Bone marrow (tissue), 2 donors: ENCODE data around the gene NUDT1.

Experiments
- DNase-seq, 2 donors: peaks; one replicate each; lab custom pipeline; 2025; lab: John Stamatoyannopoulos, UW

The NUDT1 gene

GRCh38 chr7:2248984-2249694, 7.1 kb downstream of the NUDT1 start:
- peak; percentile 14 to 58 for DNase-seq

DNA sequence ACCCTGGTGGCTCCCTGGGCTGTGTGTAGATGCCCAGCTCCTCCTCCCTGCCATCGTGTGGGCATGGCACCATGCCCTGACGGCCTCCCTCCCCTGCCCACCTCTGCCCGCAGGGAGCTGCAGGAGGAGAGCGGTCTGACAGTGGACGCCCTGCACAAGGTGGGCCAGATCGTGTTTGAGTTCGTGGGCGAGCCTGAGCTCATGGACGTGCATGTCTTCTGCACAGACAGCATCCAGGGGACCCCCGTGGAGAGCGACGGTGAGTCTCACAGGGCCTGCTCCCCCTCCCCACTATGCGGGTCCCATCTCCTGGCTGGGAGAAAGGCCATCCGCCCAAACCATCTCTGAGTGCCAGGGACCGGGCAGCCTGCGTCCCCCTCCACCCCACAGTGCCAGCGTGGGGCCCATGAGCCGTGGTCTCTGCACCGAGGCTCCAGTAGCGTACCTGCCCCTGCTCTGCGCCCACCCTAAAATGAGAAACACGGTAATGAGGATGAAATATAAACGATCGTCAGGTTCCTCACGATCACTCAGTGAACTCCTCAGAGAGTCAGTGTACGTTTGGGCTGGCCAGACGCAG, 7.8 kb downstream of the NUDT1 start:
- no peak for DNase-seq

DNA sequence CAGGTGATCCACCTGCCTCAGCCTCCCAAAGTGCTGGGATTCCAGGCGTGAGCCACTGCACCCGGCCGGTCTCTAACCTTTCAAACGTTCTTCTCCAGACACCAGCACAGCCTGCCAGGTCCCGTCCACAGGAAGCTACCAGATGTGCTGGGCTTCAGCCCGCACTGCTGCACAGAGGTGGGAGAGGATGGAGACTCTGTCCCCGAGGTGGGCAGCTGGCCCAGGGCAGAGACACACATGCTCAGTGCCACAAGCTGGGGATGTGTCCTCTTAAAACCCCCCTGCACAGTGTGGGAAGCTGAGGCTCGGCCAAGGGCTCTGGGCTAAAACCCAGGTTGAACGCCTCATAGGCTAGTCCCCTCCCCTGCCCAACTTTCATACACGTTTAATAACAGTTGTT, 9.4 kb downstream of the NUDT1 start:
- no peak for DNase-seq

DNA sequence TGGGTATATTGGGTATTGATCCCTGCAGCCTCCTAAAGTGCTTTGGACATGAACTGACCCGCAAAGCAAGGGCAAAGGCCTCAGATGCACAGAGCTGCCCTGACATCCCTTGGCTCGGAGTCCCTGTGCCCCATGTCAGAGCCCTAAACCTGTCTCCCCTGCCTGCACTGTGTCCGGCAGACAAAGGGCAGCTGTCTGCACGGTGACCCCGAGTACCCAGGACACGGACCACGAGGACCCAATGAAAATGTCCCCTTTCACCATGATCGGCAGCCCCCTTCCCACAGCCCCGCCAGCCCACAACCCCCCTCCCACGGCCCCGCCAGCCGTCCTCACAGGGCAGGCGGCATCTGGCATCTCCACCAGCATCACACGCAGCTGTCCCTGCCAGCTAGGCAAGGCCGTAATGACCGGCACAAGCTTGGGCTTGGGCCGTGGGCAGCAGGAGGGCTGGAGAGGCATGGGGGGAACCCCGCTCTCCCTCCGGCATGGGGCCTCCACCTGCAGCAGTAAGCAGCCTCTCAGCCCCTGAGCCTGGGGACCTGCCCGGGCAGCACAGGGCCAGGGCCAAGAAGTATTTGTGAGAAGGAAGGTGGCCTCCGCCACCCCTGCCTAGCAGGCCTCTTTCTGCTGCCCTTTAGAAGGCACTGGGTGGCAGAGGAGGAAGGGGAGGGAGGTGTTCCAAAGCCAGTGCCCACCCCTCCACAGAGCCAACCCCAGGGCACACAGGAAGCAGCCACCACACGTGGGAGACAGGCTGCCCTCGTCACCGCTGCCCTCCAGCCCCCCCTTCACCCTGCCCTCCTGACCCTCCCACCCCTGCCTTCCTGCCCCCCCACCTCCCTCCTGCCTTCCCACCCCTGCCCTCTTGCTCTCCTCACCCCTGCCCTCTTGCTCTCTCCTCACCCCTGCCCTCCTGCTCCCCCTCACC, 10.1 kb downstream of the NUDT1 start:
- no peak for DNase-seq

- no peak for DNase-seq
Measured at GRCh38 chr7:2253021-2253420, 11.0 kb downstream of the NUDT1 start.

GRCh38 chr7:2253525-2254244, 11.7 kb downstream of the NUDT1 start:
- no peak for DNase-seq

- DNase-seq, result no peak
Measured at GRCh38 chr7:2254429-2255144, 12.6 kb downstream of the NUDT1 start.

- no peak for DNase-seq
Measured at GRCh38 chr7:2255145-2256139, 13.4 kb downstream of the NUDT1 start.

DNA sequence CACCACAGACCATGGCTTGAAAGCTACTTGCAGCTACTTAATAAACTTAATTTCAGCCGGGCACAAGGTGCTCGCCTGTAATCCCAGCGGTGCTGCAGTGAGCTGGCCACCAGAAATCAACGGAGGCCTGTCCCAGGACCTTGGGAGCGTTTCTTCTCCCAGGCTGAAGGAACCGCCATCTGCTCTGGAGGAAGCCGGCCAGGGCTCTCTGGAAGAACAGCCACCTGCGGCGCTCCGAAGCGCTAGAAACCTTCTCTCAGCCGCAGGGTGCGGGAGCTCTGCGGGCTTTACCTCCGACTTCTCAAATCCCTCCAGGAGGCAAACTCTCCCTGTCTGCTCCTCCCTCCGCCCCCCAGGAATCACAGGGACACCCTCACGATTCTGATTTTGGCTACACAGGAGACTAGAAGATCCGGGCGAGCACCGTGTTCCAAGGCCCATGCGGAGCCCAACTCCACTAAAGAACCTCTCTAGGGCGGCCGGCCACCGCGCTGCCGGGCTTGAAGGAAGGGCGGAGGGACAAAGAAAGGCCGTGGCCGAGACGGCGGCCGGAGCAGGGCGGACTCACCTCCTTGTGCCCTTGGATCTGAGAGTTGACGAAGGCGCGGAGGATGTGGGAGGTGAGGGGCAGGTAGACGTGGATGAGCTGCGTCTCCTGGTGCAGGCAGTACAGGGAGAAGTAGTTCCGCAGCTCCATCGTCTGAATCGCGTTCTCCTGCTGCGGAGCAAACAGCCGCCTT, 14.4 kb downstream of the NUDT1 start:
- DNase-seq, result no peak

- no peak for DNase-seq
Measured at GRCh38 chr7:2257046-2257551, 15.1 kb downstream of the NUDT1 start.

DNA sequence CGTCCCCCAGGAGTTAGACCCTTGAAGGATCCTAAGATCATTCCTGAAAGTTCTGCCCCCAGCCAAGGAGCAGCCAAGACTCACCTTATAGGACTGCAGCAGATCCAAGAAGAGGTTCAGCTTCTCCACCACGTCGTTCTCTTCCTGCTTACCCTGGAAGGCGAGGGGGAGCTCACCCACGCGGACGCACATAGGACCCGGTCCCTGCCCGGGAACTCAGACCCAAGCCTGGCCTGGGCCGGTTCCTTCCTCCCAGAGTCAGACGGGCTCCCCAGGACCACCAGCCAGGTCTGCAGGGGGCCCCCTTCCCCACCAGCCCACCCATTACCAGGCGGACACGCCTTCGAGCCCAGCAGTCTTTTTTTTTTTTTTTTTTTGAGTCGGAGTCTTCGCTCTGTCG, 15.6 kb downstream of the NUDT1 start:
- DNase-seq, result no peak

GRCh38 chr7:2258661-2259365, 16.8 kb downstream of the NUDT1 start:
- no peak for DNase-seq

DNA sequence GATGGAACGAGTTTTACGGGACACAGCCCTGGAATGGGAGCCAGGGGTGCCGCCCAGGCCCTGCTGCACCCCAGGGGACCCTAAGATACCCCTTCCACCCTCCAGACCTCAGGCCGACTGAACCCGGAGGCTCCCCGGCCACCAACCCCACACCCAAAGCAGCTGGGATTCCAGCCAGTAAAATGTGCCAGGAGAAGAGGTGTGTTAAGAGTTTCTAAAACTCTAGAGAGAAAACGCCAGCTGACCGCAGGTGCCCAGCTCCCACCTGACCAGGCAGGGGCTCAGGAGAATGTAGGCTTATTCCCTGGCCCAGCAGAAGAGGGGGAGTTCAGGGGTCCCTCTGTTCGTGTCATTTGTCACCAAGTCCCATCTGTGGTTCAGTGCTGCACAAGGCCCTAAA, 17.5 kb downstream of the NUDT1 start:
- no peak for DNase-seq

DNA sequence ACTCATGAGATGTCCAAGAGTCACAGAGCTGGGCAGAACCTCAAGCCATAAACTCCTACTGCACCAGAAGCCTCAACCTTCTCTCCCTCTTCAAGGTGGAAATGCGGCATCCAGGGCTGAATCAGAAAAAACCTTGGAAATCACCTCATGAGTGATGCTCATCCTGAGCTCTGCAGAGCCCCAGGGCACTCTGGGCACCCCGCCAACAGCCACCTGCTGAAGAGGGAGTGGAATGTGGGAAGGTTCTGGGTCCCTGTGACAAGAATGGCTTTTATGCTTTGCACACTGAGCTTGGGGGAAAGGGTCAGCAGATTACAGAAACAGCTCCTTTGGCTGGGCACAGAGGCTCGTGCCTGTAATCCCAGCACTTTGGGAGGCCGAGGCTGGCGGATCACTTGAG, 18.8 kb downstream of the NUDT1 start:
- no peak for DNase-seq

- DNase-seq, result peak in 1 of 2 donors; percentile 13
Measured at GRCh38 chr7:2261611-2262010, 19.6 kb downstream of the NUDT1 start.

- no peak for DNase-seq
Measured at GRCh38 chr7:2263176-2263575, 21.1 kb downstream of the NUDT1 start.

DNA sequence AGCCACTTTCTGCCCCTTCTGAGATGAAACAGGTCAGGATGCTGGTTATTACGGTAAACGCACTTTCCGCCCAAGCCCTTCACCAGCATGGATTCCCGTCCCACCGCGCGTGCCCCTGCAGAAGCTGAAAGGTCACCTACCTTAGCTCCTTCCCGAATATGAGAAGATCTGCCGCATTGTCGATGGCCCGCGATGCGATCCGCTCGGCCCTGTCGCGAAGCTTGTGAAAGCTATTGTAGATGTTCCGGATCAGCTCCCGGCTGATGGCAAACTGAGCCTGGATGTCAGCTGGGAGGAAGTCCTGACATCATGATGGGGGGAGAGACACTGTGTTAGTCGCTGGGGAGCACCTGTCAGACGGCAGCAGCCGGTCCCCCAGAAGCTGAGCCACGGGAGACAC, 22.1 kb downstream of the NUDT1 start:
- DNase-seq, result no peak

DNA sequence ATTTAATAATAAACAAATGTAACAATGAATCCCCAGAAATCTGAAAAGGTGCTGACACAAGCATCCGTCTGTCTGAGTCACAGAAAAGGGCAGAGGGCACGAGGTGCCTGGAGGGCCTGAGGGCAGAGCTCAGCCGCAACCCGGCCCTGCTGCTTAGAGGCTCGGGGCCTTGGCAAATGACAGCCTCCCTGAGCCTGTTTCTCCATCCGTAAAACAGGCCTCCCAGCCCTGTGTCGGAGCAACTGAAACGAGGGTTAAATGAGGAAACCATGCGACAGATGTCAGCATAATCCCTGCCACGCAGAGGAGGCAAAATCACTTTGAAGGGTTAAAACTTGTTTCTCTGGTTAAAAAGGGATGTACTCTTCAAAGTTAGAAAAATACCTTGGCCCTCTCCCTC, 24.9 kb downstream of the NUDT1 start:
- DNase-seq, result no peak
